GM19328 (cell line): Measurements from ENCODE around the gene PCSK4.
"Not testable (repeated sequence)": the region's sequence is repeated elsewhere in the genome, so short reads cannot be mapped to it uniquely, and the experiment has no call there.

ENCODE experiments used
- ATAC-seq: cut with Tn5 transposase; IDR thresholded peaks from one replicate; pipeline ENCODE4 v1.9.1; 2021; ENCODE audit warnings: mild to moderate bottlenecking, moderate library complexity; ENCODE audit not compliant: unreplicated experiment

Gene PCSK4

GRCh38 chr19:1505991-1506881 is 16.1 kb upstream of the PCSK4 start:
- no peak for ATAC-seq

GRCh38 chr19:1505012-1505411 is 14.9 kb upstream of the PCSK4 start:
- no peak for ATAC-seq

- no peak for ATAC-seq
These were observed 14.0 kb upstream of the PCSK4 start for GRCh38 chr19:1503925-1504773.

GRCh38 chr19:1503089-1503924 is 13.2 kb upstream of the PCSK4 start:
- ATAC-seq, result no peak

- no peak for ATAC-seq
These were observed 12.4 kb upstream of the PCSK4 start for GRCh38 chr19:1502433-1503088.

GRCh38 chr19:1501200-1501595 is 11.0 kb upstream of the PCSK4 start:
- ATAC-seq, result no peak

- not testable (repeated sequence) for ATAC-seq
These were observed 9.1 kb upstream of the PCSK4 start for GRCh38 chr19:1499231-1499630.

GRCh38 chr19:1497578-1498235 is 7.6 kb upstream of the PCSK4 start:
- ATAC-seq, result no peak

GRCh38 chr19:1496714-1497577 is 6.8 kb upstream of the PCSK4 start:
- ATAC-seq, result no peak

GRCh38 chr19:1495799-1496713 is 5.9 kb upstream of the PCSK4 start:
- no peak for ATAC-seq

- ATAC-seq, result no peak
These were observed 5.1 kb upstream of the PCSK4 start for GRCh38 chr19:1495051-1495798.

- ATAC-seq, result no peak
These were observed 4.1 kb upstream of the PCSK4 start for GRCh38 chr19:1494115-1494815.

GRCh38 chr19:1492474-1493006 is 2.4 kb upstream of the PCSK4 start:
- ATAC-seq, result no peak

- ATAC-seq, result no peak
These were observed 1.7 kb upstream of the PCSK4 start for GRCh38 chr19:1491849-1492170.

GRCh38 chr19:1491114-1491848 is 1.1 kb upstream of the PCSK4 start, which contains the start of gene REEP6:
Gene REEP6 (plus strand): TSS chr19:1491181. CDS start chr19:1491270, 89 bp downstream.
- no peak for ATAC-seq
